GM12878 (cell line): ENCODE results near the gene GNAI2. TPM values are rescaled to one million over a fixed set of nuclear protein-coding genes. Genes with fewer than 3 reads are reported as not detected.

Experiments used
- ATAC-seq: fragments of 200-7000 bp; cut with Tn5 transposase; 3 replicates; pipeline ENCODE4 v1.9.1; 2020; ENCODE audit warnings: mild to moderate bottlenecking, moderate library complexity
- BruUV-seq: library from RNA; stranded (reverse); fragments of 400-500 nt; replicated peaks from 2 replicates; lab custom pipeline; 2021; lab: Mats Ljungman, UMichigan
- CTCF ChIA-PET: fragments of 300-600 bp; sonication (Branson Sonifier 250); formaldehyde crosslinking; extraction: SDS; loops from one replicate; lab custom pipeline; 2021; ENCODE audit warnings: inconsistent platforms; lab: Yijun Ruan, JAX
- POLR2A ChIA-PET: fragments of 350-600 bp; formaldehyde crosslinking; extraction: SDS; loops from one replicate; lab custom pipeline; 2021; ENCODE audit warnings: inconsistent platforms; lab: Charles Lee
- RAD21 ChIA-PET: fragments of 300-600 bp; sonication (Branson Sonifier 250); formaldehyde crosslinking; loops from one replicate; lab custom pipeline; 2023; ENCODE audit warnings: antibody characterized with exemption; ENCODE audit not compliant: unreplicated experiment; lab: Charles Lee
- SMC1A ChIA-PET: fragments of 300-600 bp; sonication (Branson Sonifier 250); formaldehyde crosslinking; loops from one replicate; lab custom pipeline; 2023; ENCODE audit not compliant: unreplicated experiment, uncharacterized antibody; lab: Charles Lee
- DNase-seq: peaks from one replicate; pipeline ENCODE4 v3.0.0-alpha.2; 2011; ENCODE audit warnings: low read depth, low spot score
- FAIRE-seq: peaks from 3 replicates; lab custom pipeline; 2011; peaks lifted over from hg19 to GRCh38; lab: Jason Lieb, UNC
- H2AFZ ChIP-seq: 2 replicates; pipeline ENCODE4 v1.6.0; 2011; ENCODE audit warnings: low read depth, low read length, control low read depth; ENCODE audit not compliant: control insufficient read depth
- H3K27ac ChIP-seq: 2 replicates; pipeline ENCODE4 v1.5.1; 2011; ENCODE audit warnings: control low read depth; ENCODE audit not compliant: control insufficient read depth, insufficient read depth
- H3K27me3 ChIP-seq, 2 experiments: replicated peaks in 1 of 2; 2 replicates each; pipeline versions ENCODE4 v1.6.0 to v1.6.1; 2011; ENCODE audit warnings: low read length in 1 of 2; ENCODE audit not compliant: control insufficient read depth in 2 of 2, insufficient read depth in 2 of 2
- H3K36me3 ChIP-seq, 2 experiments: 2 replicates each; pipeline ENCODE4 v1.5.1; 2011; ENCODE audit warnings: low read length in 1 of 2; ENCODE audit not compliant: control insufficient read depth in 2 of 2, insufficient read depth in 2 of 2
- H3K4me1 ChIP-seq: 2 replicates; pipeline ENCODE4 v1.6.1; 2011; ENCODE audit warnings: mild to moderate bottlenecking, low read length, moderate library complexity, mixed read lengths; ENCODE audit not compliant: control insufficient read depth, insufficient read depth
- H3K4me2 ChIP-seq: 2 replicates; pipeline ENCODE4 v1.6.0; 2011; ENCODE audit warnings: control low read depth; ENCODE audit not compliant: control insufficient read depth, insufficient read depth
- H3K4me3 ChIP-seq: fragments of 200-600 bp; sonication (generic); 2 replicates; pipeline ENCODE4 v1.5.1; 2016
- H3K79me2 ChIP-seq: 2 replicates; pipeline ENCODE4 v1.6.0; 2011; ENCODE audit warnings: low read length; ENCODE audit not compliant: control insufficient read depth, insufficient read depth
- H3K9ac ChIP-seq: 2 replicates; pipeline ENCODE4 v1.8.0; 2011; ENCODE audit warnings: low read length, control low read depth, mixed read lengths; ENCODE audit not compliant: control insufficient read depth, insufficient read depth
- H3K9me3 ChIP-seq: replicated peaks from 3 replicates; pipeline ENCODE4 v1.5.1; 2011; ENCODE audit warnings: mild to moderate bottlenecking, low read length; ENCODE audit not compliant: control insufficient read depth, insufficient read depth
- H4K20me1 ChIP-seq: 2 replicates; pipeline ENCODE4 v1.6.0; 2011; ENCODE audit not compliant: control insufficient read depth, insufficient read depth
- CEBPZ ChIP-seq: fragments of 150-350 bp; IDR thresholded peaks from 2 replicates; pipeline ENCODE4 v1.6.1; 2016; ENCODE audit warnings: low read depth, low read length
- EZH2 ChIP-seq: IDR thresholded peaks from 2 replicates; pipeline ENCODE4 v1.6.1; 2012; ENCODE audit warnings: low read depth, mild to moderate bottlenecking, control low read depth, inconsistent platforms, low read length, borderline replicate concordance; ENCODE audit not compliant: control insufficient read depth
- HCFC1 ChIP-seq: fragments of 150-350 bp; IDR thresholded peaks from 2 replicates; pipeline ENCODE4 v1.6.1; 2014; ENCODE audit warnings: low read length
- HSF1 ChIP-seq: fragments of 150-350 bp; IDR thresholded peaks from 2 replicates; pipeline ENCODE4 v1.6.1; 2014; ENCODE audit warnings: mild to moderate bottlenecking, low read depth, low read length
- IKZF1 ChIP-seq: fragments of 450-650 bp; conservative IDR thresholded peaks from 2 replicates; pipeline ENCODE4 v1.6.1; 2017; ENCODE audit warnings: antibody characterized with exemption, mild to moderate bottlenecking
- SMAD1 ChIP-seq: fragments of 450-650 bp; IDR thresholded peaks from 2 replicates; pipeline ENCODE4 v1.6.1; 2018; ENCODE audit warnings: mild to moderate bottlenecking, low read depth; ENCODE audit not compliant: partially characterized antibody
- SP1 ChIP-seq: IDR thresholded peaks from one replicate; pipeline ENCODE4 v1.6.1; 2011; ENCODE audit warnings: low read depth, low read length
- STAT3 ChIP-seq: IDR thresholded peaks from 2 replicates; pipeline ENCODE4 v1.6.1; 2011; ENCODE audit warnings: low read depth, low read length, improper control_type of control experiment
- SUPT20H ChIP-seq: IDR thresholded peaks from 2 replicates; pipeline ENCODE4 v1.6.1; 2011; ENCODE audit warnings: low read depth, mild to moderate bottlenecking, low read length, moderate library complexity, borderline replicate concordance; ENCODE audit not compliant: control insufficient read depth
- ZNF24 ChIP-seq: fragments of 450-650 bp; IDR thresholded peaks from 2 replicates; pipeline ENCODE4 v1.6.1; 2017; ENCODE audit warnings: antibody characterized with exemption, mild to moderate bottlenecking
- WGBS: methylation state at CpG from one replicate; pipeline ENCODE4 v1.1.6; 2016; ENCODE audit warnings: low lambda C conversion rate; ENCODE audit not compliant: insufficient replicate concordance, insufficient coverage; ENCODE audit errors: missing lambda C conversion rate; 5-methylcytosine and 5-hydroxymethylcytosine counted together
- in situ Hi-C: fragments of 300-500 bp; cut with MboI; formaldehyde crosslinking; loops from 9 replicates; pipeline ENCODE4 v1.14.3; 2018; ENCODE audit warnings: mixed read lengths
- intact Hi-C: fragments of 100-400 bp; cut with micrococcal nuclease; formaldehyde crosslinking; loops from one replicate; pipeline ENCODE4 v1.14.2; 2022; ENCODE audit not compliant: unreplicated experiment
- polyA plus RNA-seq, 11 experiments: library from polyadenylated mRNA; depleted of rRNA in 4 of 11; unstranded in 6 of 11; stranded (reverse) in 5 of 11; fragments of >200 nt; fragmentation: Nextera tagmentation in 4 of 11; fragmentation: Illumina TruSeq in 1 of 11; extraction: Ambion mirVana in 4 of 11; extraction: Trizol in 1 of 11; gene quantifications; 1 replicate in 1 of 11; 2 replicates in 10 of 11; pipeline versions ENCODE4 v1.2.1 to v1.2.3, GENCODE V29; 2011 to 2016; ENCODE audit warnings: inconsistent platforms in 2 of 11, missing spikeins in 2 of 11, low read depth in 1 of 11
- total RNA-seq, 4 experiments: library from RNA; depleted of rRNA in 3 of 4; stranded (reverse); fragments of >200 nt in 3 of 4; fragmentation: Illumina TruSeq in 1 of 4; extraction: Trizol in 1 of 4; gene quantifications; 2 replicates each; pipeline versions ENCODE4 v1.2.1 to v1.2.3, GENCODE V29; 2013 to 2021
- TF ChIP-seq, protein P1 (sequence below): IDR thresholded peaks from 2 replicates; pipeline ENCODE4 v1.6.1; 2012; ENCODE audit warnings: low read depth, low read length, improper control_type of control experiment
- TF ChIP-seq, protein P2 (sequence below): IDR thresholded peaks from 2 replicates; pipeline ENCODE4 v1.6.1; 2012; ENCODE audit warnings: low read length, inconsistent platforms
- TF ChIP-seq, protein P3 (sequence below): fragments of 450-650 bp; IDR thresholded peaks from 2 replicates; pipeline ENCODE4 v1.6.1; 2017; ENCODE audit warnings: borderline replicate concordance

Gene GNAI2
- total and polyA plus RNA-seq, 10 of the 15 experiments (the other 5 are each of a cell fraction or from before 2014, with no cell fraction given), result 5.0 to 346 (median 237) TPM

DNA sequence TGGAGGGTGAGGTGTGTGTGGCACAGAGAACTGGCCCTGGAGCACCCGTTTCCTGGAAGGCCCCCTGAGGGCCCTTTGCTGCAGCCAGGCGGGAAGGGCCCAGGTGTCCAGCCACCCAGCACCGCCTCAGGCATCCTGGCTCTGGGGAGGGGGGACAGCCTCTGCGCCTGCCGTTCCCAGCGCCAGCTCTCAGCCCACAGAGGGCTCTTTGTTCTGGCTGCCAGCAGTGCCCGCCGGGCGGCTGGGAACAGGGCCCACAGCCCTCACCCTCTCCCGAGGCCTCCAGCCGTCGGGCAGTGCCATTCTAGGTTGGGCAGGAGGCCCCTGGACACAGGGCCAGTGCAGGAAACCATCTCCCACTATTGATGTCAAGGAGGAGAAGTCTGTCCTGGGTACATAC lies 22.6 kb upstream of the GNAI2 start:
- ChIA-PET RAD21 (no interaction called here), POLR2A (no interaction called here), SMC1A (no interaction called here), CTCF (interaction anchor here (2.7 kb wide), 1 partner anchor 19 kb away, joined by 11 read pairs; no protein-coding TSS in a partner anchor)
- FAIRE-seq (no peak), ATAC-seq (no peak), DNase-seq (no peak)
- 36% methylated on average over 12 of the region's 12 CpGs for WGBS
- Histone ChIP-seq H3K4me3 (no peak overlapping the region), H3K79me2 (no peaks in the 10 kb centered on the region), H3K27ac (no peak overlapping the region), H3K27me3 (no peaks in the 10 kb centered on the region; a peak in 2 of 4 replicates), H3K36me3 (no peaks in the 10 kb centered on the region), H4K20me1 (no peaks in the 10 kb centered on the region), H3K9me3 (no peaks in the 10 kb centered on the region), H3K9ac (no peak overlapping the region), H3K4me2 (no peak overlapping the region), H3K4me1 (no peaks in the 10 kb centered on the region), H2AFZ (no peak overlapping the region)
- intact Hi-C loops, result no loop called here
- TF ChIP-seq STAT3 (no peak), EZH2 (no peak), SUPT20H (no peak), SP1 (no peak), CEBPZ (no peak), ZNF24 (no peak), IKZF1 (no peak), HCFC1 (no peak), SMAD1 (no peak), HSF1 (no peak)
- TF ChIP-seq, protein P1, sequence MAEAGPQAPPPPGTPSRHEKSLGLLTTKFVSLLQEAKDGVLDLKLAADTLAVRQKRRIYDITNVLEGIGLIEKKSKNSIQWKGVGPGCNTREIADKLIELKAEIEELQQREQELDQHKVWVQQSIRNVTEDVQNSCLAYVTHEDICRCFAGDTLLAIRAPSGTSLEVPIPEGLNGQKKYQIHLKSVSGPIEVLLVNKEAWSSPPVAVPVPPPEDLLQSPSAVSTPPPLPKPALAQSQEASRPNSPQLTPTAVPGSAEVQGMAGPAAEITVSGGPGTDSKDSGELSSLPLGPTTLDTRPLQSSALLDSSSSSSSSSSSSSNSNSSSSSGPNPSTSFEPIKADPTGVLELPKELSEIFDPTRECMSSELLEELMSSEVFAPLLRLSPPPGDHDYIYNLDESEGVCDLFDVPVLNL, result no peak
- TF ChIP-seq, protein P2, sequence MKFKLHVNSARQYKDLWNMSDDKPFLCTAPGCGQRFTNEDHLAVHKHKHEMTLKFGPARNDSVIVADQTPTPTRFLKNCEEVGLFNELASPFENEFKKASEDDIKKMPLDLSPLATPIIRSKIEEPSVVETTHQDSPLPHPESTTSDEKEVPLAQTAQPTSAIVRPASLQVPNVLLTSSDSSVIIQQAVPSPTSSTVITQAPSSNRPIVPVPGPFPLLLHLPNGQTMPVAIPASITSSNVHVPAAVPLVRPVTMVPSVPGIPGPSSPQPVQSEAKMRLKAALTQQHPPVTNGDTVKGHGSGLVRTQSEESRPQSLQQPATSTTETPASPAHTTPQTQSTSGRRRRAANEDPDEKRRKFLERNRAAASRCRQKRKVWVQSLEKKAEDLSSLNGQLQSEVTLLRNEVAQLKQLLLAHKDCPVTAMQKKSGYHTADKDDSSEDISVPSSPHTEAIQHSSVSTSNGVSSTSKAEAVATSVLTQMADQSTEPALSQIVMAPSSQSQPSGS, result no peak
- TF ChIP-seq, protein P3, sequence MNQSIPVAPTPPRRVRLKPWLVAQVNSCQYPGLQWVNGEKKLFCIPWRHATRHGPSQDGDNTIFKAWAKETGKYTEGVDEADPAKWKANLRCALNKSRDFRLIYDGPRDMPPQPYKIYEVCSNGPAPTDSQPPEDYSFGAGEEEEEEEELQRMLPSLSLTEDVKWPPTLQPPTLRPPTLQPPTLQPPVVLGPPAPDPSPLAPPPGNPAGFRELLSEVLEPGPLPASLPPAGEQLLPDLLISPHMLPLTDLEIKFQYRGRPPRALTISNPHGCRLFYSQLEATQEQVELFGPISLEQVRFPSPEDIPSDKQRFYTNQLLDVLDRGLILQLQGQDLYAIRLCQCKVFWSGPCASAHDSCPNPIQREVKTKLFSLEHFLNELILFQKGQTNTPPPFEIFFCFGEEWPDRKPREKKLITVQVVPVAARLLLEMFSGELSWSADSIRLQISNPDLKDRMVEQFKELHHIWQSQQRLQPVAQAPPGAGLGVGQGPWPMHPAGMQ, result no peak
- in situ Hi-C loops, result no loop called here
- BruUV-seq, result no TSS peak
